ENCODE data around the gene CEND1.
A peak's percentile ranks its signal among the peaks of the same experiment; 100 is the strongest.

- peak; percentile 28; the same call in 1 of the 2 replicates for TF ChIP-seq POLR2A (IDR thresholded peaks at IDR 0.05; ENCODE audit: low read depth, low read length)
- TF ChIP-seq POLR2AphosphoS5 (IDR thresholded peaks at IDR 0.05; ENCODE audit: low read depth, low read length) = no peak
Observed at GRCh38 chr11:769887-770641, 19.8 kb downstream of the CEND1 start.
